Esophagus muscularis mucosa (tissue), 3 donors: ENCODE measurements around the gene EPB41.

Experiments
- CTCF ChIP-seq, 3 experiments: fragments of 200-600 bp in 2 of 3; fragments of 450-650 bp in 1 of 3; sonication (generic) in 2 of 3; IDR thresholded peaks; one replicate each; pipeline ENCODE4 v1.5.1; 2017 to 2019; ENCODE audit warnings: antibody characterized with exemption in 3 of 3, mild to moderate bottlenecking in 2 of 3, moderate library complexity in 1 of 3
- EP300 ChIP-seq: sonication (generic); formaldehyde crosslinking; IDR thresholded peaks from one replicate; pipeline ENCODE4 v1.6.1; 2017; ENCODE audit warnings: antibody characterized with exemption

GRCh38 chr1:28966617-28967016, 52.2 kb downstream of the EPB41 start:
- TF ChIP-seq CTCF (IDR thresholded peaks at IDR 0.05) (no peak), EP300 (no peak)
